ENCODE results near the gene IRF2.
"Not testable (repeated sequence)": the region's sequence is repeated elsewhere in the genome, so short reads cannot be mapped to it uniquely, and the experiment has no call there.

- not testable (repeated sequence) for TF ChIP-seq CTCF (IDR thresholded peaks at IDR 0.05; ENCODE audit: low read length); EZH2 (optimal IDR thresholded peaks at IDR 0.05; ENCODE audit: low read depth, low read length)
Measured at GRCh38 chr4:184339398-184340193, 134.8 kb downstream of the IRF2 start.
